ENCODE data around the gene B3GLCT.
"Not testable (repeated sequence)": the region's sequence is repeated elsewhere in the genome, so short reads cannot be mapped to it uniquely, and the experiment has no call there.

Gene B3GLCT

GRCh38 chr13:31184451-31184850, 15.3 kb upstream of the B3GLCT start:
- no peak for DNase-seq (ENCODE audit: low read depth)

GRCh38 chr13:31184981-31185645, 14.7 kb upstream of the B3GLCT start:
- DNase-seq (ENCODE audit: low read depth) = no peak

DNA sequence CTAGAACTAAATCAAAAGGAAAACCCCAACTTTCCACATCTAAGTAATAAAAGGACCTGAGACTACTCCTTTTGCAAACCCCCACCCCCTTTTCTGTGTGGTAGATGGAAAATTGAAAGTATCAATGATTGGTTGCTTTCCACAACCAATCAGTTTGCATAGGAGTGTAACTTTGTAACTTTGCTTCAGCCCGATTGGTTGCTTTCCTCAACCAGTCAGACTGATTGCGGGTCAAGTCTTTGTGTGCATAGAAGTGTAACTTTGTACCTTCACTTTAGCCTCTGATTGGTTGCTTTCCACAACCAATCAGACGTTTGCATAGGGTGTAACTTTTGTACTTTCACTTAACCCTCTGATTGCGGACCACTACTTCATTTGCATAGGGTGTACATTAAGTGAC, 8.0 kb upstream of the B3GLCT start:
- DNase-seq (ENCODE audit: low read depth) = no peak

DNA sequence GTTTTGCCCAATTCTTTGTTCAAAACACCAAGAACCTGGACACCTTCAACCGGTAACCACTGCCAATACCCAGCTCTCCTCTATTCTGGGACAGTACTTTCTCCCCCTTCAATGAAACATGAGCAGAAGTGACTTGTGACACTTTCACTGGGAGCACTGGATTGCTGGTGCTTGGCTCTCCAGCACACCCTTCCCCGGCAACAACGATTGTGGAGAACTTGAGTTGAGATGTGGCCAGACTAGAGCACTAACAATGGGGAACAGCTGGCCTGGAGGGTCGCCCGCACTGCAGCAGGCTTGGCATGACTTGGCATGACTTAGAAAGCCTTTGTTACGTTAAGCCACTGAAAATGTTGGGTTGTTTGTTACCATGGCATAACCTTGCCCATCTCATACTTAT, 7.5 kb upstream of the B3GLCT start:
- DNase-seq (ENCODE audit: low read depth) = no peak

DNA sequence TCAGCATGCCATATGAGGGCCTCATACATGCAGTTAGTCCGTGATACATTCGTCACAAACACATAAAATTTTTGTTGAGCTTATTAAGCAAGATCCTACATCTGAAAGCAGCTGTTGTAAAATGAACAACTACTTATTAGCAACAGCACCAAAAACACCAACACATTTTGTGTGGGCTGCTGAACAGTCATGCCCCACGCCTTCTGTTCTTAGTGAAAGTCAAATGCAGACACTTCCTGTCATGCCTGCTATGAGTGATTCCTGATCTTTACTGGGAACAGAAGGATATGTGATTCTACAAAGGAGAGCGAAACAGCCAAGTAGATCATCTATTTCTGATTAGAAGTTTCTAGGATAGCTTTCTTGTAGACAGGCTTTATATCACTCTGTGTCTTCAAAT, 4.2 kb upstream of the B3GLCT start:
- no peak for DNase-seq (ENCODE audit: low read depth)

- no peak for DNase-seq (ENCODE audit: low read depth)
Measured at GRCh38 chr13:31196992-31197391, 2.8 kb upstream of the B3GLCT start.

GRCh38 chr13:31198519-31198918, 1.3 kb upstream of the B3GLCT start:
- DNase-seq (ENCODE audit: low read depth) = no peak

- DNase-seq (ENCODE audit: low read depth) = no peak
Measured at GRCh38 chr13:31199527-31199848, 287 bp upstream of the B3GLCT start.

- DNase-seq (ENCODE audit: low read depth) = peak; percentile 9
Measured at GRCh38 chr13:31200637-31200971, 829 bp downstream of the B3GLCT start.

GRCh38 chr13:31201341-31202031, 1.7 kb downstream of the B3GLCT start:
- no peak for DNase-seq (ENCODE audit: low read depth)

DNA sequence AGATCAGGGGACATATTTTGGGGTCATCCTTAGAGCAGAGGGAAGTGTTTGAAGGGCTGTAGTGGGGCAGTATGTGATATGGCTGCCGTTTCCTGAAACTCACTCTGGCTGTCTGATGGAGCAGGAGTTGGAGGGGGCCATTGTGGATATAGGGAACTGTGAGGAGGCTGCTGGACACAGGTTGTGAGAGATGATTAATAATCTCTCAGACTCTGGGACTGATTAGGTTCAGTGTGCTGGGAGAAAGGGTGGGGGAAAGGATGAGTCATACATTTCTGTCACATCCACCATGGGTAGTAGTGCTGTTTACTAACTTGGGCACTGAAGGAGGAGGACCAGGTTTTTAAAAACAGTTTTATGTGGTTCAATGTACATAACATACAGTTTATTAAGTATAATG, 4.8 kb downstream of the B3GLCT start:
- DNase-seq (ENCODE audit: low read depth) = no peak

DNA sequence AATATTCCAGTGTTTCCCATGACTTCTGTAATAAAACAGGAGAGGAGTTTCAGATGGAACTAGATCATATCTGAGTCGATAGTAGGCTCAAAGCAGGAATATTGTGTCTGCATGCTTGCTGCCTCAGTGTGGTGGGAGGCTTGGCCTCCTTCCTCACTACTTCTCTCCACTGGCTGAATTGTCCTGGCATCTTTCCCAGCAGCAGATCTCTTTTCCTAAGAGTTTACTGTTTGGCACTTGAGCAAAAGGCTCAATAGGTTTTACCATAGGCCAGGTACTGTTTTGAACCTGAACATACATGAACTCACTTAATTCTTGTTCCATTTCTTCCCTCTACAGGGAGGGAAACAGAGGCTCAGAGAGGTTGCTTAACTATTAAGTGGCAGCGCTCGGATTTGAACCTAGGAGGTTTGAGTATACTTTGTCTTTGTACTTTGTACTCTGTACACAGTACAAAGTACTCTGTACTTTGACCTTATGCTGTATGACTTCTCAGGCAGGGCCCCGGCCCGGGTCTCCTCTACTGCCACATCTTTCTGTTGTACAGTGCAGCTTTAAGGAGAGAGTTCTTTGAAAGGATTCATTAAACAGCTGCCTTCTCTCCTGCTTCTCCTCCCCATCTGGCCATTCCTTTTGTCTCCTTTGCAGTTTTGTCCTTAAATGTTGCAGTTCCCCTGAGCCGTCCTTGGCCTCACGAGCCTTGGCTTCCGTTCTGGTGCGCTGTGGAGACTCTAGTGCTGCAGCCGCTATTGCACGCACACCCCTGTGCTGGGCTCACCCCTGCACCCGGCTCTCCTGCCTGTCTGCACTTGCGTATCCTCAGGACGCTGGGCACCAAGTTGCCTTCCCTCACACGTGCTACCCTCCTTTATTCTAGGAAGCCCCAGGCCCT, 8.1 kb downstream of the B3GLCT start:
- no peak for DNase-seq (ENCODE audit: low read depth)

GRCh38 chr13:31208559-31209122, 8.9 kb downstream of the B3GLCT start:
- no peak for DNase-seq (ENCODE audit: low read depth)

- no peak for DNase-seq (ENCODE audit: low read depth)
Measured at GRCh38 chr13:31209172-31209840, 9.5 kb downstream of the B3GLCT start.

DNA sequence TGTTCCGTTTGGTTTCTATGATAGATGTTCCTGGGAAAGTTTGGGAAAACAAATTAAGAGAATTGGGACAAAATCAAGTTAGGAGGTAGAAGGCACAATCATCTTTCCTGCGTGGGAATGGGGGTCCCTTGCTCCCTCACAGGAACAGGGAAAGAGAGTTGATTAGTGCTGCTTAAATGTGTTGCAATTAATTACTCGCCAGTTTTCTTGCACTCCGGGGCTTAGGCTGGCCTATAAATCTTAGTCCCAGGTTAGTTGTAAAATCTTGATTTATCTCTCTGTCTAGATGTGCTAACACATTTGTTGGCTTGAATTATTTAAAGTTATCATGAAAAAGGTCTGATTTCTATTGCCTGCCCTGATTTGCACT, 10.1 kb downstream of the B3GLCT start:
- no peak for DNase-seq (ENCODE audit: low read depth)

DNA sequence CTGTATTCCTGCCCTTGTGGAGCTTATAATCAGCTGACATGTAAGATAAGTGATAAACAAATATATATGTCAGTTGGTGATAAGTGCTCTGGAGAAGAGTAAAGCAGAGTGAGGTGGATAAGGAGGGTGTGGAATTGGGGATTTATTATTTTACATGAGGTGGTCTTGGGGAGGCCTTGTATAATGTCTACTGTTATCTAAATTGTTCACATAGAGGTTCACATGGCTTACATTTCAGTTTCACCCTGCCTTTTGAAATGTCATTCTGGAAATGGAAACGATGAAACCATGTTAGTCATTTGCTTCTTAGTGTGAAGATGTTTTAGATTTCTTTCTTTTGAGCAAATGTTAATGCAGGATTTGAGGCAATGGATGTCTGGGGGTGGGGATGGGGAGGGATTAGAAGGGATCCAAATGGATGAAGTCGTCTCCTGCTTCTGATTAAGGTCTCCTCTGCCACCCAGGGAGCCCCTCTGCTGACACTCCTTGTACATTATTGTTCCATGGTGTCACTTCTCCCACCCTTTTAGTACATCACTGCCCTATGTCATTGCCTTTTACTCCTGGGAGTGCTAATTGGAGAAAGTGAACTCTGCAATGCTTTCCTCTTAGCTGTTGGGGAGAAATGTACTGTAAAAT, 14.0 kb downstream of the B3GLCT start:
- no peak for DNase-seq (ENCODE audit: low read depth)

DNA sequence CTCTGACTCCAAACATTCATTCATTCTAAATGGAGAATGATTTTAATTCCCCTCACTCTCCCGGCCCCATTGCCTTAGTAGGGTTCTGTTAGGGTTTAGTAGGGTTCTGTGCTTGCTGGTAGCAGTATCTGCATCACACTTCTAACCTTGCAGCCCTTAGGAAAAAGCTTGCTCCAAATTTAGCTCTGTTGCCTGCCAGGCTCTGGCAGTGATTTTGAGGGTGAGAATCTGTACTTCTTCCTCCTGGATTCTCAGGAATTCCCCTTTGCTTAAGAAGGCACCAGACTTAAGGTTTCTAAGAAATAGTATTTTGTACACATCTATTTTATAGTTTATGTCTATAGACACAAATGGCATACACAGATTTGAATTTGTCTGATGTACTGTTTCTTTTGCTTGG, 14.7 kb downstream of the B3GLCT start:
- DNase-seq (ENCODE audit: low read depth) = no peak

GRCh38 chr13:31216916-31217315, 17.1 kb downstream of the B3GLCT start:
- DNase-seq (ENCODE audit: low read depth) = not testable (repeated sequence)

GRCh38 chr13:31219909-31220598, 20.3 kb downstream of the B3GLCT start:
- DNase-seq (ENCODE audit: low read depth) = no peak

GRCh38 chr13:31221057-31221456, 21.3 kb downstream of the B3GLCT start:
- DNase-seq (ENCODE audit: low read depth) = no peak

- DNase-seq (ENCODE audit: low read depth) = no peak
Measured at GRCh38 chr13:31223215-31223614, 23.4 kb downstream of the B3GLCT start.

Data from stimulated activated CD8-positive, alpha-beta memory T cell treated with anti-CD3 and anti-CD28 coated beads, Interleukin-7, amount 100 ng/mL, for 24 hours (primary cell).